Liver (tissue), 1 donor: ENCODE data around the gene DSC1.

Experiments used
- FOXA1 ChIP-seq: IDR thresholded peaks from 2 replicates; pipeline ENCODE4 v1.6.1; 2016; ENCODE audit warnings: antibody characterized with exemption
- TF ChIP-seq, protein P1 (sequence below): IDR thresholded peaks from 2 replicates; pipeline ENCODE4 v1.6.1; 2016; ENCODE audit warnings: antibody characterized with exemption, mild to moderate bottlenecking

DNA sequence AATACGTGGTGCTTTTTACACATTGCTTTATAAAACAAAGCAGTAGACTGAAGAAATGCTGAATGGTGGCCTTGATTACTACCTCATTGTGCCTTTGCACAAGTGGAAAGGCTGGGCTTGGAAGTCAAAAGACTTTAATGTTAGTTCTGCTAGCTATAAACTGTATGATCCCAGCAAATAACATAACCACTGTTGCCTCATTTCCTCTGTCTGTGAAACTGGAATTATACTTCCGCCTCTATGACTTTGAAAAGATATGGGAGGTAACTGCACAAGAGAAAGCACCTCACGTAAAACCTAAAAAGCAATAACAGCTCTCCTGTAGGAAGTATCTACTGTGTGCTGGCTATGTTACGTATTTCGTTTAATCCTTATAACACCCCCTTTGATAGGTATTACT, 43.4 kb upstream of the DSC1 start:
- TF ChIP-seq, protein P1, sequence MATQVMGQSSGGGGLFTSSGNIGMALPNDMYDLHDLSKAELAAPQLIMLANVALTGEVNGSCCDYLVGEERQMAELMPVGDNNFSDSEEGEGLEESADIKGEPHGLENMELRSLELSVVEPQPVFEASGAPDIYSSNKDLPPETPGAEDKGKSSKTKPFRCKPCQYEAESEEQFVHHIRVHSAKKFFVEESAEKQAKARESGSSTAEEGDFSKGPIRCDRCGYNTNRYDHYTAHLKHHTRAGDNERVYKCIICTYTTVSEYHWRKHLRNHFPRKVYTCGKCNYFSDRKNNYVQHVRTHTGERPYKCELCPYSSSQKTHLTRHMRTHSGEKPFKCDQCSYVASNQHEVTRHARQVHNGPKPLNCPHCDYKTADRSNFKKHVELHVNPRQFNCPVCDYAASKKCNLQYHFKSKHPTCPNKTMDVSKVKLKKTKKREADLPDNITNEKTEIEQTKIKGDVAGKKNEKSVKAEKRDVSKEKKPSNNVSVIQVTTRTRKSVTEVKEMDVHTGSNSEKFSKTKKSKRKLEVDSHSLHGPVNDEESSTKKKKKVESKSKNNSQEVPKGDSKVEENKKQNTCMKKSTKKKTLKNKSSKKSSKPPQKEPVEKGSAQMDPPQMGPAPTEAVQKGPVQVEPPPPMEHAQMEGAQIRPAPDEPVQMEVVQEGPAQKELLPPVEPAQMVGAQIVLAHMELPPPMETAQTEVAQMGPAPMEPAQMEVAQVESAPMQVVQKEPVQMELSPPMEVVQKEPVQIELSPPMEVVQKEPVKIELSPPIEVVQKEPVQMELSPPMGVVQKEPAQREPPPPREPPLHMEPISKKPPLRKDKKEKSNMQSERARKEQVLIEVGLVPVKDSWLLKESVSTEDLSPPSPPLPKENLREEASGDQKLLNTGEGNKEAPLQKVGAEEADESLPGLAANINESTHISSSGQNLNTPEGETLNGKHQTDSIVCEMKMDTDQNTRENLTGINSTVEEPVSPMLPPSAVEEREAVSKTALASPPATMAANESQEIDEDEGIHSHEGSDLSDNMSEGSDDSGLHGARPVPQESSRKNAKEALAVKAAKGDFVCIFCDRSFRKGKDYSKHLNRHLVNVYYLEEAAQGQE = no peak
- no peak for TF ChIP-seq FOXA1
